NCI-H1417 treated with DMSO at 0.1 percent for 48 hours (cell line): Measurements from ENCODE around the gene MKRN1.
A peak's percentile ranks its signal among the peaks of the same experiment; 100 is the strongest.
"Not testable (repeated sequence)": the region's sequence is repeated elsewhere in the genome, so short reads cannot be mapped to it uniquely, and the experiment has no call there.

ENCODE experiments used
- DNase-seq: peaks from one replicate; lab custom pipeline; 2025; lab: John Stamatoyannopoulos, UW

MKRN1 gene

GRCh38 chr7:140435252-140435895, 43.9 kb downstream of the MKRN1 start:
- DNase-seq: no peak

GRCh38 chr7:140433396-140433795, 45.9 kb downstream of the MKRN1 start:
- no peak for DNase-seq

GRCh38 chr7:140426130-140426529, 53.2 kb downstream of the MKRN1 start:
- DNase-seq: no peak

DNA sequence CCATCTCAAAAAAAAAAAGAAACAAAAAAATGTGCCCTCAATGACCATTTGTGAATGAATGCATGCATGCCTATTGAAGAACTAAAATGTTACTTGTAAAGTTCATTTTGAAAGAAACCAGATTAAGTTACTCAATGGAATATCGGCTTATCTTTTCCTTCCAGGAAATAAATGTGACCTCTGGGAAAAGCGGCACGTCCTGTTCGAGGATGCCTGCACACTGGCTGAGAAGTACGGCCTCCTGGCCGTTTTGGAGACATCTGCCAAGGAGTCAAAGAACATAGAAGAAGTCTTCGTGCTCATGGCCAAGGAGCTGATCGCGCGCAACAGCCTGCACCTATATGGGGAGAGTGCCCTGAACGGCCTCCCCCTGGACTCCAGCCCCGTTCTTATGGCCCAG, 53.6 kb downstream of the MKRN1 start:
- no peak for DNase-seq

GRCh38 chr7:140423501-140423900, 55.8 kb downstream of the MKRN1 start:
- DNase-seq: no peak

DNA sequence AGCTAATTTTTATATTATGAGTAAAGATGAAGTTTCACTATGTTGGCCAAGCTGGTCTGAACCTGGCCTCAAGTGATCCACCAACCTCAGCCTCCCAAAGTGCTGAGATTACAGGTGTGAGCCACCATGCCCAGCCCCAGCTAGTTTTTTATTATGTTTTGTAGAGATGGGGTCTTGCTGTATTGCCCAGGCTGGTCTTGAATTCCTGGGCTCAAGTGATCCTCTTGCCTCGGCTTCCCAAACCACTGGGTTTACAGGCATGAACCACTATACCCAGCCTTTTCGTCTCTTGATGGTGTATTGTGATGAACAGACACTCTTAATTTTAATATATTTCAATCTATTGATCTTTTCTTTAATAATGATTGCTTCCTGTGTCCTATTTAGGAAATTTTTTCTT, 57.8 kb downstream of the MKRN1 start:
- DNase-seq: no peak

GRCh38 chr7:140418653-140419052, 60.7 kb downstream of the MKRN1 start:
- no peak for DNase-seq

DNA sequence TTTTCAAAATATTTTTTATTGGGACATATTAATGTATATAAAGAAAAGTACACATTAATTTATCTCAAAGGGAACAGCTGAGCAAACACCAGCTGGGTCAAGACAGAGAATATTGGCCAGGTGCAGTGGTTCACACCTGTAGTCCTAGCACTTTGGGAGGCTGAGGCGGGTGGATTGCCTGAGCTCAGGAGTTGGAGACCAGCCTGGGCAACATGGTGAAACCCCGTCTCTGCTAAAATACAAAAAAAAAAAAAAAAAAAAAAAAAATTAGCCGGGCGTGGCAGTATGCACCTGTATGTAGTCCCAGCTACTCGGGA, 61.2 kb downstream of the MKRN1 start:
- peak; percentile 74 for DNase-seq

DNA sequence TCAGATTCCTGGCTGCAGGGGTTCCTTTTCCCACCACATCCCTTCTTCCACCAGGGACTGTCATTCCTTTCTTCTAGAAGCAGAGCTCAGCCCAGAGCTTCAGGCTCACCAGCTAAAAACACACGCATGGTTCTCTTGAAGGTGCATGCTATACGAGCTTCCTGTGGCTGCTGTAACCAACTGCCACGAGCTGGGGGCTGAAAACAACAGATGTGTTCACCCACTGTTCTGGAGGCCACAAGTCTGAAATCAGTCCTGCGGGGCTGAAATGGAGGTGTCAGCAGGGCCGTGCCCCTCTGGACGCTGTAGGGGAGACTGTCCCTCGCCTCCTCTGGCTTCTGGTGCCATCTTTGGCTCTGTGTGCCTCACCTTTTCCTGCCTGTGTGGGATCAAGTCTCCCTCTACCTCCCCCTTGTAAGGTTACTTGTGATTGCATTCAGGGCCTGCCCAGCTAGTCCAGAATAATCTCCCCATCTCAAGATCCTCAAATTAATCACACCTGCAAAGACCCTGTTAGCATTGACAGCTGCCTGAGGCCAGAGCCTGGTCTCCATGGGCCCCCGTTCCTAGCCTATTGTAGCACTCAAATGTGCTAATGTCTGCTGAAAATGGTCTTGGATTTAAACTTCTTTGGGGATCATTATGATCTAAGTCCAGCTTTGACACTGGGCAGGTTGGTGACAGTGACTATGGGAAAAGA, 61.7 kb downstream of the MKRN1 start:
- DNase-seq: no peak

GRCh38 chr7:140416560-140416959, 62.7 kb downstream of the MKRN1 start:
- DNase-seq: no peak

DNA sequence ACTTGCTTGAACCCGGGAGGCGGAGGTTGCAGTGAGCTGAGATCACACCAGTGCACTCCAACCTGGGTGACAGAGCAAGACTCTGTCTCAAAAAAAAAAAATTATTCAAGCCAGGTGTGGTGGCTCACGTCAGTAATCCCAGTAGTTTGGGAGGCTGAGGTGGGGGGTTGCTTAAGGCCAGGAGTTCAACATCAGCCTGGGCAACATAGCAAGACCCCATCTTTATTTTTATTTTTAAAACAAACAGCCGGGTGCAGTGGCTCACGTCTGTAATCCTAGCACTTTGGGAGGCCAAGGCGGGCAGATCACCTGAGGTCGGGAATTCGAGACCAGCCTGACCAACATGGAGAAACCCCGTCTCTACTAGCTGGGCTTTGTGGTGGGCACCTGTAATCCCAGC, 63.5 kb downstream of the MKRN1 start:
- not testable (repeated sequence) for DNase-seq

GRCh38 chr7:140415361-140415760, 63.9 kb downstream of the MKRN1 start:
- DNase-seq: no peak

- DNase-seq: no peak
Observed at GRCh38 chr7:140404565-140405065, 74.7 kb downstream of the MKRN1 start.

DNA sequence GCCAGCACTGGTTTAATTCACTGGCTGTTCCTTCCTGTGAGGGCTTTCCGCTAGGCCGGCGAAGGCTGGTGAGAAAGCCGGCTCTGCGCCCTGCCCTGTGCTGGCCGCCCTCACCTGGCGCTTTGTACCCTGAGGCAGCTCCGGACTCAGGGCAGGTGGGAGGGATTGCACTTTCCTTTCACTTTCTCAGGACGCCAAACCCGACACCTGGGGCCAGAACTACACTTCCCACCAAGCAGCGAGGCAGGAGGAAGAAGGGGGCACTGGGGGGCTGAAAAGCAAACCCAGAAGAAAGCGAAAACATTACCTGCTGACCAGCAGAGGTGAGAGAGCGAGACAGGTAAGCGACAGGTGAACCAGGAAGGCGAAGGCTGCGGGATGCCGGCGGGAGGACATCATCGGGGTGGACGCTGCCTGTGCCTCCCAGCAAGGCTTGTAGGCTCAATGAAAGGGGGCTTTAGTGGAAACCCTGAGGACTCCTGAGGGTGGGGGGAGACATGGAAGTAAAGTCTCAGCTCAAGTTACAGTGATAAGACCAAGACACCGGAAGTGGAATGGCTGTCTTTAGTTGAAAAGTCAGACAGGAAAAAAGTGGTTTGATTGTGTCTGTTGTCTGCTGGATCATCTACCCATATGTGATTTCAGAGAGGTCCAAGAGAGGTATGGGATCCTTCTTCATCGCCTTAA, 75.3 kb downstream of the MKRN1 start, which contains the start of gene RAB19:
Gene RAB19, plus strand, starts transcription at position 181 of the 687 bp plus-strand sequence. CDS start 3,589 bp downstream, outside the sequence.
- peak; percentile 33 for DNase-seq
